NK-92 (cell line): ENCODE results near the gene COQ7.

Experiments used
- DNase-seq: peaks from one replicate; lab custom pipeline; 2025; ENCODE audit not compliant: unreplicated experiment; lab: John Stamatoyannopoulos, UW

The COQ7 gene

GRCh38 chr16:19085679-19086200, 18.3 kb downstream of the COQ7 start:
- DNase-seq: no peak

- no peak for DNase-seq
These were observed 19.1 kb downstream of the COQ7 start for GRCh38 chr16:19086322-19087199.

DNA sequence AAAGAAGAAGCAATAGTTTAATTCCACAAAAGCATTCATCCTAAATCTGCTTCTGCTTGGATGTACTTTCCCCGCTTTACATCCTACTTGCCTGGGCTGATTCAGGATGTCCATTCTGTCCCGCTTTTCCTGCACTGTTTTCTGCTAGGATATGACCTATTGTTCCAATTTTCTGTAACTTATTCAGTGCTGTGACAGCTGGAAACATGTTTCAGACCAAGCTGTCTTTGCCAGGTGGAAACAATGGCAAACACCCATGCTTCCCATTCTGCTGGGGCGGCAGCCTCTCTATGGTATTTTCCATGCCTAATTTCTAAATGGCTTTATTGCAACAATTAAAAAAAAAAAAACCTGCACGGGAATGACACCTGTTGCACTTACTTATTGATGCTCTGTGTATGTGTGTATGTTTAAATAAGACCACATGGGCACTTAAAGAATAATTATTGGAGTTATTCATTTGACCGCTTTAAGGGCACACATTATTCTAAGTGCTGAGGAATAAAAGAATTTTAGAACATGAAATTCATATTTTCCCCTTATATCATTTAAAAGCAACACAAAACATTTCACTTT, 21.0 kb downstream of the COQ7 start:
- DNase-seq: no peak

DNA sequence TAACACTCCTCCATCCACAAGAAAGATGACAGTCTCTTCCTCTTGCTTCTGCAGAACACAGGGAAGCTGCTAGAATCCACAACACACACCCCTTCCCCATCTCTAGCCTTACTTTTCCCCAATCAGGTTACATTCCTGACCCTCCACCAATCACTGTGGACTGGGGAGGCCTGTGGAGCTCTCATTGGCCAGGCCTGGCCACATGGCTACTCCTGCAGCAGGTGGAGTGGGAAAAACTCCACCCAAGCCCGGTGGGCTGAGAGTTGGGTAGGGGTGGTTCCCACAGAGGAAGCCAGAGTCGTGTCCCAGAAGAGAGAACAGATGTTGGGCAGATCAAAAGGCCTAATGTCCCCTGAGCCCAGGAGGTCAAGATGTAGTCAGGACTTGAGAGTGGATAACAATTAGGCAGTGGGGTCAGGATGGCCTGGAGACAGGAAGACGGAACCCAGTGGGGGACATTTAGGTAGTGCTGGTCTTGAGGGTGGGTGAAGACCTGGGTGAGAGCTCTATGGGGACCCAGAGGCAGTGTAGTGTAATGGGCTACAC, 22.1 kb downstream of the COQ7 start:
- DNase-seq: no peak

- no peak for DNase-seq
These were observed 23.5 kb downstream of the COQ7 start for GRCh38 chr16:19090916-19091315.

GRCh38 chr16:19092653-19093410, 25.4 kb downstream of the COQ7 start:
- DNase-seq: no peak

- no peak for DNase-seq
These were observed 26.5 kb downstream of the COQ7 start for GRCh38 chr16:19093631-19094541.

- no peak for DNase-seq
These were observed 27.3 kb downstream of the COQ7 start for GRCh38 chr16:19094542-19095365.

DNA sequence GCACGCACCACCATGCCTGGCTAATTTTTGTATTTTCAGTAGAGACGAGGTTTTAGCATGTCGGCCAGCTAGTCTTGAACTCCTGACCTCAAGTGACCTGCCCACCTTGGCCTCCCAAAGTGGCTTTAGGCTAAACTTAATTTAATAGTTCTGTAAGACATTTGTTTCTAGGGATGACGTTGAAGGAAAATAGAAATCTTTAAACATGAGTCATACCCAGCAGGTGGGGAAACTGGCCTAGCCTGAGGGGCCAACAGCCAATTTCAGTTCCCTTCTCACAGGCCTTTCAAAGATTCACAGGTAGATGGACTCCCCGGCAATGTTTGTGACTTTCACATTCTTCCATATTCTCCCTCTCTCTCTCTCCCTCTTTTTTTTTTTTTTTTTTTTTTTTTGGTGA, 28.2 kb downstream of the COQ7 start:
- no peak for DNase-seq

- no peak for DNase-seq
These were observed 30.8 kb downstream of the COQ7 start for GRCh38 chr16:19098173-19098572.

- no peak for DNase-seq
These were observed 34.9 kb downstream of the COQ7 start for GRCh38 chr16:19102187-19102872.

DNA sequence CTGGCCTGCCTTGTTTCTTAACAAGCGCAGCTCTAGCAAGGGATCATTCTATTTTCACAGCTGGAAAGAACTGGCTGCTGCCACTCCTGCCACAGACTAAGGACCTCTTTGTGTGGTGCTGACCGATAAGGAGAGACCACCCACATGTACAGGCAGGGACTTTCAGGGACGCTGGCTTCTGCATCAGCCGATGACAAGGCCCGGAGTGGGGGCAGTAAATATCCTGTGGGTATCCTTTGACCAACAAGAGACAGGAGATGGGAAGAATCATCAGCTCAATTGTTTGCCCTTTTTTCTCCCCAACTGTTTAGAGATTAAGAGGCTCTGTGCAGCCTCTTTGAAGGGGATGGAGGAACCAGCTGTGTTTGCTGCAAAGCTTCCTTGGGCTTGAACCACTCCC, 37.2 kb downstream of the COQ7 start:
- DNase-seq: no peak

GRCh38 chr16:19105131-19105530, 37.7 kb downstream of the COQ7 start:
- no peak for DNase-seq

- no peak for DNase-seq
These were observed 38.6 kb downstream of the COQ7 start for GRCh38 chr16:19105891-19106624.

DNA sequence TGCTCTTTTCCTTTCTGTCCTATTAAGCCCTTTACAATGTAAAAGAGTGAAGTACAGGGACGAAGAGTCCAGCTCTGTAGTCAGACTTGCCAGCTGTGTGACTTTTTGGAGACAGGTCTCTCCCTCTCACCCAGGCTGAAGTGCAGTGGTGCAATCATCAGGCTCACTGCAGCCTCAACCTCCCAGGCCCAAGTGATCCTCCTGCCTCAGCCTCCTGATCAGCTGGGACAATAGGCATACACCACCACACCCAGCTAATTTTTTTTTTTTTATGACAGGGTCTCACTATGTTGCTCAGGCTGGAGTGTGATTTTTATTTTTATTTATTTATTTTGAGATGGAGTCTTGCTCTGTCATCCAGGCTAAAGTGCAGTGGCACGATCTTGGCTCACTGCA, 39.2 kb downstream of the COQ7 start:
- DNase-seq: no peak

DNA sequence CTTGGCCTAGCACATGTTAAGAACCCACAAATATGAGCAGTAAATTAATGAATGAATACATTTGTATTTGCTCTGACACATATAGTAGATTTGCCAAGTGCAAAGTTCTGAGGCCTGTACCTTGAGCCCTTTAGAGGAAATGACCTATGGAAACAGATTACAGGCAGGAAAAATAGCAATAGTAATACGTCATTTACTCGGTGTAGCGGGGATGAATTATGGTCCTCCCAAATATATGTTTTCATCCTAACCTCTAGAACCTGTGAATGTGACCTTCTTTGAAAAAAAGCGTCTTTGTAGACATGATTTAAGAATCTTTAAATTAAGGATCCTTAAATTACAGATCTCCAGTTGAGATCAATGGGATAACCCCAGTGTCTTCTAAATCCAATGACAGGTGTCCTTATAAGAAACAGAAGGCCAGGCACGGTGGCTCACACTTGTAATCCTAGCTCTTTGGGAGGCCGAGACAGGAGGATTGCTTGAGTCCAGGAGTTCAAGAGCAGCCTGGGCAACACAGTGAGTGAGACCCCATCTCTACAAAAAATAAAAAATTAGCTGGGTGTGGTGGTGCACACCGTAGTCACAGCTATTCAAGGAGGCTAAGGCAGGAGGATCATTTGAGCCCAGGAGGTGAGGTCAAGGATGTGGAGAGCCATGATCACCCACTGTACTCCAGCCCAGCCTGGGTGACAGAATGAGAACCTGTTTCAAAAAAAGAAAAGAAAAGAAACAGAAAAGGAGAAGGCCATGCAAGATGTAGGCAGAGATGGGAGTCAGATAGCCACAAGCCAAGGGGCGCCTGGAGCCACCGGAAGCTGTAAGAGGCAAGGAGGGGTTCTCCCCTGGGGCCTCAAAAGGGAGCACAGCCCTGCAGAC, 41.2 kb downstream of the COQ7 start:
- DNase-seq: no peak

- DNase-seq: no peak
These were observed 41.9 kb downstream of the COQ7 start for GRCh38 chr16:19109288-19109664.
